HG03565 (cell line): Measurements from ENCODE around the gene CABLES2.

Experiments used
- ATAC-seq: cut with Tn5 transposase; IDR thresholded peaks from one replicate; pipeline ENCODE4 v1.9.1; 2021; ENCODE audit warnings: mild to moderate bottlenecking, moderate library complexity; ENCODE audit not compliant: unreplicated experiment

Gene CABLES2

DNA sequence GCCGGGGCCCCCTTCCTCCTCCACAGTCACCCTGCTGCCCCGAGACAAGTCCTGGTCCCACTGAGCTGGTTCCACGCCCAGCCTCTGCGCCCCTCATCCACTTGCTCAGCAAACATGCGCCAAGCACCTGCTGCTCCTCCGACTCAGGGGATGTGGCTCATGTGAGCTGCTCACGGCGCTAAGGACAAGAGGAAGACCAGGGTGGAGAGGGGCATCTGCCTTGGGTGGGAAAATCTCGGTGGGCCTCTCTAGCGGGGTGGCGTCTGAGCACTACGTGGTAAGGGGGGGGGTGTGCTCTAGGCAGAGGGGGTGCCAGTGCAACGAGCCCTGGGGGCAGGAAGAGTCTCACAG is 44.5 kb downstream of the CABLES2 start:
- ATAC-seq: no peak

DNA sequence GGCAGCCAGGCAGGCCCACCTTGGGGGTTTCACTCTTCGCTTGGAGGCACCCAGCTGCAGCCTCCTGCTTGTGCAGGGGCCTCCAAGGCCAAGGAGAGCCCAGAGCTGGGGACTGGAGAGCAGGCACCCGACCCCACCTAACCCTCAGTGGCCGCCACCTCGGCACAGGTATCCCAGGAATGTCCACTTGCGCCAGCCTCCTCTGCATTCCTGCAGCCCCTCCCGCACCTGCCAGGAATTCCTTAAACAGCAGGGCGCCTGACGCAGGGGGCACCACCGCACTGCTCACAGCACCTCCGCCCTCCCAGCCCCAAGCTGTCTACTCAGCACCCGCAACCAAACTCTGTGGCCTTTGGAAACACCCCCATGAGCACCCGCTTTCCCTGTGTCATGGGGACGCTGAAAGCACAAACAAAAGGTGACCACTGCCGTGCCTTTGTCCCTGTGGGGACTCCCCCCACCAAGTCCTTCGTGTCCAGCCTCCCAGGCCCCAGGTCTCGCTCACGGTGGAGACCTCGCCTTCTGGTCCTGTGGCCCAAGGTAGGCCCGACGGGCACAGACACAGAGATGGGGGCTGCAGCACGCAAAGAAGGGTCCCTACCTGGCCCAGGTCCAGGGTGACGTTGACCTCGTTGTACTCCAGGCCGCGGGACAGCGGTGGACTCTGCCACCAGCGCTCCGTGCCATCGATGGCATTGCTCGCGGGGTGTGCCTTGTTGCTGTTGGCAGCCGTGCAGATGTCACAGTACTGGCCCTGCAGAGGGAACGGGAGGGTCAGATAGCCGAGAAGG is 45.1 kb downstream of the CABLES2 start:
- no peak for ATAC-seq

DNA sequence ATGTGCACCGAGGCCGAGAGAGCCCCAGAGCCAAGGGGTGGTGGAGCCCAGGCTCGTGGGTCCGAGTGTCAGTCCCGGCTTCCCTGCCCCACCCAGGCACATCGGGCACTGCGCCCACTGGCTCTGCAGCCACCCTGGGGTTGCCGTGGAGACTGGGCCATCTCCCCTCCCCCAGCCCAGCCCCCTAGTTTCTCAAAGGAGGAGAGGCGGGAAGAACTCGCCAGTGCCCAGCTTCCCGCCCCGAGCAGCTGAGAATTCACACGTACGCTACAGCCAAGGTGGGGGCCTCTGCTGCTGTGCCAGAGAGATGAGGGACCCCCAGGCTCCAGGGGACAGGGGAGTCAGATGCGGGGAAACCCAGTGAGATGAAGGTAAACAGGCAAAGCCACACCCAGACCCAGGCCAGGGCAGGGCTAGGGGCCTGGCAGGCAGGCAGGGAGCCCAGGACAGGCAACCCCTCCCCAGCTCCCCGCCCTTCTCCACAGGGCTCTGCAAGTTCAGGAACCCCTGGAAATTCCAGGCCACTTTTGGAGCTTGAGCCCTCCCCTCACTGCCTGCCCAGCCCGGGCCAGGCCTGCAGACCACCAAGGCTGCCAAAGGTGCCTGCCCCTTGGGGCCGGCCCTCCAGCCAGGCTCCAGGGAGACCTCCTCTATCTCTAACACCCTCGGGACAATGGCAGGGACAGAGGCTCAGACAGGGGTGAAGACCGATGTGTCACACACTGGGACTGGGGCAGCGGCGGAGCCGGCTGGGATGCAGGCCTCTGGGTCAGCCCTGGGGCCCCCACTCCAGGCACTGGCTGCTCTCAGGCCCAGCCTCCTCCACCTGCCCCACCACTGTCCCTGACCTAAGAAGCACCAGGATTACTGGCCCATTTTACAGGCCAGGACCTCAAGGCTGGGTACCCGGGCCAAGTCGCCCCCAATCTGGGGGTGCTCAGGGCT is 46.0 kb downstream of the CABLES2 start:
- ATAC-seq: no peak

GRCh38 chr20:62359491-62360121 is 47.5 kb downstream of the CABLES2 start:
- no peak for ATAC-seq

- ATAC-seq: no peak
Measured at GRCh38 chr20:62359043-62359490, 48.0 kb downstream of the CABLES2 start.

DNA sequence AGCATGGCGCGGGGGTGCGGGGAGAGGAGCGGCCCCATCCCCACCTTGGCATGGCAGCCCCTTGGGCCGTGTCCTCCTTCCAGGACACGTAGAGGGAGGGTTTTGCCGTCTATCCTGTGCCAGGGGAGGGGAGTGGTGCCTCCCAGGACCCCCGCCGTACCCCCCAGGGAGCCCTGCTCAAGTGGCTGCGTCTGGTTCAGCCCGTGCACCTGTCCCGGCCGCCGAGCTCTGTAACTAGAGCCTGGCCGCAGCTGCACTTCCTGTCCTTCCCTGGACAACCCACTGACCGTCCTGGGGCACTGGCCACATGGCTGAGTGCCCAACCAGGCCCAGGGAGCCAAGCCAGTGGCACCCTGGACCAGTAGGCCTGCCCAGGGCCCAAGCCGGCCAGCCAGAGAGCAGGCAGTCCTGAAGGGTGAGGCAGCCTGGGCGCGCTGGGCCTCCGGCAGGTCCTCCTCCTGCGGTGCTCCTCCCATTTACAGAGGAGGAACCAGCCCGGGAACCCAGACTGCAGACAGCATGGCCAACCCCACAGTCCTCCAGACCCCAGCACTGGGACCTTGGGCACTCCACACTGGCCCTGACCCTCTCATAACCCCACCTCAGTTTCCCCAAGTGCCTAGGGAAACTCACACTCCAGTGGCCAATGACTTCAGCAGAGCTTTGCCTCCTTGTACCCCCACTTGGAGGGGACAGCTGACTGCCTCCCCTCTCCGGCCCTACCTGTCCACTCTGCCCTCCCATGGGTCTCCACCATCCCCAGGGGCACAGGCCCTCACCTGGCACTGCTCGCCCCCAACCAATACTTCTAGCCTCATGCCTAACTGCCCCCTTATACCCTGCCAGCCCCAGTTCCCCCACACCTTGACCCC is 48.7 kb downstream of the CABLES2 start:
- no peak for ATAC-seq

DNA sequence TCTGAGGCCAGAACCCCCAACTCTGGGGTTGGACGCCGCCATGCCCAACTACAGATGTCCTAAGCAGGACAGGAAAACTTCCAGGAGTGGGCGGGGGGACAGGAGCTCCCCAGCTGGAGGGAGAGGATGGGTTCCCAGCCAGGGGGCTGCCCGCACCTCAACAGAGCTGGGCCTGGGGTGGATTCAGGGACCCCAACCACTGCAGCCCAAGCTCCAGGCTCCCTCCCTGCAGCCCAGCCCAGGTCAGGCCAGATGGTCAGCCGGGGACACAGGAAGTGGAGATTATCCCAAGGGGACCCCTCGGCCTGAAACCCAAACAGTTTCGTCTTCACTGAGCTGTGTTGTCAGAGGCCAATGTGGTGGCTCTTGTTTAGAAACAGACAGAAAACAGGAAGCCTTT is 49.4 kb downstream of the CABLES2 start:
- no peak for ATAC-seq

GRCh38 chr20:62357187-62357667 is 49.9 kb downstream of the CABLES2 start:
- ATAC-seq: no peak

- ATAC-seq: no peak
Measured at GRCh38 chr20:62356589-62357186, 50.4 kb downstream of the CABLES2 start.

DNA sequence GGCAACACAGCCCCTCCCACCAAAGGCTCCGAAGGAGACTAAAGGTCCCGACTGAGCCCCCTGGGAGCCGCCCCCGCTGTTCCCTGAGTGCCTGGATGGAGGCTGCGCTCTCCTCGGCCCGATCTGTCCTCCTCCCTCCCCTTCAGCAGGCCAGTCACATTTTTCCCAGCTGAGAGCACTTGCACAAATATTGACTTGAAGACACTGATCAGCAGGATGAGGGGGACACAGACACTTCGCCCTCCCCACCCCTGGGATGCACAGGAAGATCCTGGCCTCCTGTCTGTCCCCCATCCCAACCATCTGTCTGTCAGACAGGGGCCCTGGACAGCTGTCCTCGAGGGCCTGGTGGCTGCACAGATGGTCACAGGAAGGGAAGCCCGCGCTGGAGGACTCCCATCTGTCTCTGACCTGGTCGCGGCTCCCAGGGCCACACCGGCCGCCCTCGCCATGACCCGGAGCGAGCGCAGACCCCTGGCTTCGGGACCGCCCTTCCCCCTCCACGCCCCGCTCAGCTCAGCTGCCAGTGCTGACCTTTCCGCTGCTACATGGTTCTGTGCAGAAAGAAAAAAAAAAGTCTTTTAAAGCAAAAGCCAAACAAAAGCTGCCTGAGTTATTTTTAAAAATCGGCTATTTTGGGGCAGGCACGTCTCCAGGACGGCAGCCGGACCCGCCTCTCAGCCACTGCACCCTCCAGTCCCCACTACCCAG is 51.1 kb downstream of the CABLES2 start:
- ATAC-seq: no peak

DNA sequence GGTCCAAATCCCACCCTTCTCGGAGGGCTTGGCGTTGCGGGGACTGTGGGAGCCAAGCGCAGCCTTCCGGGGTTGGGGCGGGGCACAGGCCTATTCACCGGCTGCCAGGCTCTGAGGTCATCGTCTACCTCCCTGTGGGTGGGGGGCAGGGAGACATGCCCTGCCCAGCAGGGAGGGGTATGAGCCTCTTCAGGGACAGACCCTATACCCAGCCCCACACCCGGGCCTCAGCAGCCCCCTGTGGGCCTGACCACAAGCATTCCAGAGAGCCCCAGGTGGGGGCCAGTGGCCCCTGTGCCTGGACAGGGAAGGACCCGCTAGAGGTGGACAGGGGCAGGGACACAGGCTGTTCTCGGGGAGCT is 51.6 kb downstream of the CABLES2 start:
- ATAC-seq: no peak

- no peak for ATAC-seq
Measured at GRCh38 chr20:62354811-62355341, 52.2 kb downstream of the CABLES2 start.

DNA sequence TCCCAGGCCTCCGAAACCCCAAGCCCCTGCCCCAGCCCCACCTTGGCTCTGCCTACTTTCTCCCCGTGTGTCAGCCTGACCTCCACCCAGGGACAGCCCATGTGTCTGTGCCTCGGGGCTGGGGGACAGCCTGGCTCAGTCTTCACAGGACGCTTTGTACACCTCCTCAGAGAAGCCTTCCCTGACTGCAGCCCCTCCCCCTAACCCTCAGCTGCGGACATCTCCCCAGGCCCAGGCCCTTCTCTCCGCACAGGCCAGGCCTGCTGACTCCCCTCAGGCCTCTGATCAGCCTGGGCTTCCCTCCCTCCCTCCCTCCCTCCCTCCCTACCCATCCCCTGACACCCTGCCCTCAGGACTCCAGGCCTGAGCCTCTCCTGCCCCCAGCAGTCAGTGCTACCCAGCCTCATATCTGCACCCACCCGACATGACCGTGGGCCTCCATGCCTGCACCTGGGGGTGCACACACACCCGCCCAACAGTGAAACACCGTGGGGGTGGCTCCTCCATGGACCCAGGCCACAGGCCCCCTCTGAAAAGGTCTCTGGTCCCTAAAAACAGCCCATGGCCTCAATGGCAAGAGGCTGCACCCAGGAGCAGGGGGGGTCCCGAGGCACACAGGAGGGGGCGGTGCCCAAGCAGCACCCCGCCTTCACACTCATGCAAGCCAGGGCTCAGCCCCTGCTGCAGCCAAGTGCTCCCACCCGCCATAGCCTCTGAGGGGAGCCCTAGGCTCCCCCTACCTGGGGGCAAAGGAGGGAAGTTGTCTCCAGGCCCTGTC is 52.9 kb downstream of the CABLES2 start:
- no peak for ATAC-seq

- no peak for ATAC-seq
Measured at GRCh38 chr20:62353289-62354030, 53.6 kb downstream of the CABLES2 start.

GRCh38 chr20:62352402-62353288 is 54.4 kb downstream of the CABLES2 start:
- no peak for ATAC-seq

DNA sequence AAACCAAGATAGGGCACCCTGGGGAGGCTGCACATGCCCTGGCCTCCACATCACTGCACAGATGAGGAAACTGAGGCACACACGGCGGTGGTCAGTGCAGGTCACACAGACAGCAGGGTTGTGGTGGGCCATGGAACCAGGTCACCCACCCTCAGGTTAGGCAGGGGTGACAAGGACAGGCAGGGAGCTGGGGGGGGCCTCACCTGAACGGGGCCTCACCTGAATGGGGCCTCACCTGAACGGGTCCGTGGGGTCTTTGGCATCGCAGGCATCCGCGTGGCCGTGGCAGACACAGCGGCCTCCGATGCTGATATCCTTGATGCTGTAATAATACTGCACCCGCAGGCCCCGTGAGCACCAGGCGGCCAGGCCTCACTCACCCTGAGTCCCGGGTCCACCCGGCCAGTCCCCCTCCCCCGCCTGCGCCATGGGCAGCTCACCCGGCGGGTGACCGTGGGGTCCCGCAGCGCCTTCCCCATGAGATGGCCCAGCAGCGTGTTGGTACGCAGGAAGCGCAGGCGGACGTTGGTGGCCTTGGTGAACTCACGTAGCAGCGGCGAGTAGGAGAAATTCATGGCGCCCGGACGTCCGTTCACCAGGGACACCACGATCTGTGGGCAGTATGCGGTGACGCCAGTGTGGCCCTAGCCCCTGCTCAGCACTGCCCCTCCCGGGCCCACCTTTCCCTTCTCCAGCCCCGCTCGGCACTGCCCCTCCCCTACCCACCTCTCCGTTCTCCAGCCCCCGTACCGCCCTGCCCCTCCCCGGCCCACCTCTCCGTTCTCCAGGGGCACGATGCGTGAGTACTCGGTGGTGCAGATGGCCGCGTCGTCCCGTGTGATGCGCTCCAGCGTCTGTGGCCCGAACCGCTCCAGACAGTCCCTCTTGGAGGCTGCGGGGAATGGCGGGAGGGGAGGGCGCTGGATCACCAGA is 55.4 kb downstream of the CABLES2 start:
- no peak for ATAC-seq
